ENCODE measurements around the gene ZCWPW1.
A peak's percentile ranks its signal among the peaks of the same experiment; 100 is the strongest.
"Not testable (repeated sequence)": the region's sequence is repeated elsewhere in the genome, so short reads cannot be mapped to it uniquely, and the experiment has no call there.

Gene ZCWPW1

DNA sequence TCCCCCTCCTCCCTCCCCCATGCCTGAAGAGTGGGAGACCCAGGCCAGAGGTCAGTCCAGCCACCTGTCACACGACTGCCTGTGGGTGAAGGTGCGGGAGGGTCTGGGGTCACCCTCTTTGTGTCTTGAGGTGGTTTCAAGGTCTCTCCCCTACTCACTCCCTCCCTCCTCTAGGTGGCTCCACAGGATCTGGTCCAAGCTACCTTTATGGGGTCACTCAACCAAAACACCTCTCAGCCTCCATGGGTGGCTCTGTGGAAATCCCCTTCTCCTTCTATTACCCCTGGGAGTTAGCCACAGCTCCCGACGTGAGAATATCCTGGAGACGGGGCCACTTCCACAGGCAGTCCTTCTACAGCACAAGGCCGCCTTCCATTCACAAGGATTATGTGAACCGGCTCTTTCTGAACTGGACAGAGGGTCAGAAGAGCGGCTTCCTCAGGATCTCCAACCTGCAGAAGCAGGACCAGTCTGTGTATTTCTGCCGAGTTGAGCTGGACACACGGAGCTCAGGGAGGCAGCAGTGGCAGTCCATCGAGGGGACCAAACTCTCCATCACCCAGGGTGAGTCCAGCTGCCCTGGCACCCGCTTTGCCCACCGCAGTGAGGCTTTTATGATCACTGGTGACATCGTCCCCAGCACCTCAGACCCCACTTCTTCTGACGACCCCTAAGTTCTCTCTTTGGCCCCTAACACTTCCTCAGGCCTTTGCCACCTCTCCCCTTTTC is 54.5 kb downstream of the ZCWPW1 start:
- not testable (repeated sequence) for DNase-seq (ENCODE audit: low read depth in 2 of 2, low spot score in 1 of 2)

DNA sequence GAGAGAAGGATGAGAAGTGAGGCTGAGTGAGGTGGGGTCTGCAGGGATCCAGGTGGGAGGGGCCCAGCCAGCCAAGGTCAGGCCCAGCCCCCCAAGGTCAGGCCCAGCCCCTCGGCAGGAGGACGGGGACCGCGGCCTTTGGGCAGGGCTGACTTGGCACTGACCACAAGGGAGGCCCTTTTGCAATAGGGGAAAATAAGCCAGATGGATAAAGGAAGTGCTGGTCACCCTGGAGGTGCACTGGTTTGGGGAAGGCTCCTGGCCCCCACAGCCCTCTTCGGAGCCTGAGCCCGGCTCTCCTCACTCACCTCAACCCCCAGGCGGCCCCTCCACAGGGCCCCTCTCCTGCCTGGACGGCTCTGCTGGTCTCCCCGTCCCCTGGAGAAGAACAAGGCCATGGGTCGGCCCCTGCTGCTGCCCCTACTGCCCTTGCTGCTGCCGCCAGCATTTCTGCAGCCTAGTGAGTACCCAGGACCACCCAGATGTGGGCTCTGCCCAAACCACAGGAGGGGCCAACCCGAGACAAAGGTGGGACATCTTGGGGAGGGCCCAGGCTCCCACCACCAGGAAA is 55.2 kb downstream of the ZCWPW1 start, which contains the start of gene PILRA:
TSS of gene PILRA (plus strand) at position 227 of the 571 bp plus-strand sequence. CDS start at position 397, 170 bp downstream.
- no peak for DNase-seq (ENCODE audit: low read depth in 2 of 2, low spot score in 1 of 2)

DNA sequence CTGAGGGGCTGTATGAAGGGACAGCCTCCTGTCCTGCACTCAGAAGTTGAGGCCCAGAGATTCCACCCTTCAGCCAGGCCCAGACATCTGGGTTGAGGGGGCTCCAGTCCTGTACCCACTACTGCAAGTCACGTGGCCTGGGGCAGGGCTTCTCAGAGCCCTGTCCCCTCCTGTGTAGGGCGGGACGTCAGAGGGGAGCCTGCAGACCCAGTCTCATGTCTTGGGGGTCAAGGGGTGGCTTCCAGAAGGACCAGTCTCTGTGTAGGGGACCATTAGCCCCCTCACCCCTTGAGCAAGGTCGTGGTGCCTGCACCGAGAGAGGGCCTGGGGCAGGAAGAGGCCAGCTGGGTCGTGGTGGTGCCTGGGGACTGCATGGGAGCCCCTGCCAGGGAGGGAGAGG is 55.8 kb downstream of the ZCWPW1 start:
- DNase-seq (ENCODE audit: low read depth in 2 of 2, low spot score in 1 of 2) = no peak

DNA sequence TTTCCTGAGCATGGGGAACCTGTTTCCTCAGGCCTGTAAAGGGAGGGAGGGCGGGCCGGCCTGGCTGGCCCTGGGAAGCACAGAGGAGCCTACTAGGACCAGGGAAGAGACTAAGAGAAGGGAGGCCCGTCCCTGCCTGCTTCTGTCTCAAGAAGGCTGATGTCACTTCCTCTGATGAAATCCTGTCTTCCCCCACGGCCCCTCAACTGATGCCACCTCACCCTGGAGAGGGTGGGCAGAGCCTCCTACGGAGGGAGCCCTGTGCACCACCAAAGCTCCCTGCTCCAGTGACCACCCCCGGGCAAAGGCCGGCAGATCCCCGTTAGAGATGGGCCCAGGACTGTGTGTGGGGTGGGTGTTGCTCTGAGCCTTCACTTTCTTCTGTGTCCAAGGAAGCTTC is 56.2 kb downstream of the ZCWPW1 start:
- DNase-seq (ENCODE audit: low read depth in 2 of 2, low spot score in 1 of 2) = no peak

DNA sequence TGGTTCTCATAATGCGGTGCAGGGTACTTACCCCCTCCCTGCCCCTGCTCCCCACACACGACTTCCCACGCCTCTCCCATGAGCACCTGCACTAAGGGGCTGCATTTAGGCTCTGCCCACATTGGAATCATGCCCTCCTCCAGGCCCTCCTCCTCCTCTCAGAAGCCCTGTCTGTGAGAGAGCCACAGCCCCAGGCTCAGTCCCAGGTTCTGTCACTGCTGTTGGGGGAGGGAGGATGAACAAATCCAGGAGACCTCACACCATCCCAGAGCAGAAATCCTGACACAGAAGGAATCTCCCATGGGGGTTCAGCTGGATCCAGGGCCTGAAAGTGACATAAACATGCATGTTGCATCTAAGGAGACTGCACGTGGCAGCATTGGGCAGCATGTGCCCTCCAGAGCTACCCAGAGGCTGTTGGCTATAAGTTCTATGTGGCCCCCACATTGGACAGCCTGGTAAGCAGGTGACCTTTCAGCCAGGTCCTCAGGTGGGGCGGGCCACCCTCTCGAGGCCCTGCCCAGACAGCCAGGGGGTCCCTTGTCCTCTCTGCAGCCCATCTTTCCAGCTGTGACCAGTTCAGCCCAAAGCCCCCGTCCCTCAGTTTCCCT is 56.8 kb downstream of the ZCWPW1 start:
- no peak for DNase-seq (ENCODE audit: low read depth in 2 of 2, low spot score in 1 of 2)

DNA sequence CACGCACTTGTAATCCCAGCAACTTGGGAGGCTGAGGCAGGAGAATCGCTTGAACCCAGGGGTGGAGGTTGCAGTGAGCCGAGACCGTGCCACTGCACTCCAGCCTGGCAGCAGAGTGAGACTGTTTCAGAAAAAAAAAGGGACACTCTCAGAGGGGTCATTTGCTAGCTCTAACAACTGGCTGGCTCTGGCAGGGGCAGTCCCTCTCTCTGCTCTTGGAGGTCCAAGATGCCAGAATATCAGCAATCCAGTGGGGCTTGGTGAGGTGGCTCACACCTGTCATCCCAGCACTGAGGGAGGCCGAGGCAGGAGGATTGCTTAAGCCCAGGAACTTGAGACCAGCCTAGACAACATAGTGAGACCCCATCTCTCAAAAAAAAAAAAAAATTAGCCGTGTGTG is 57.8 kb downstream of the ZCWPW1 start:
- DNase-seq (ENCODE audit: low read depth in 2 of 2, low spot score in 1 of 2) = no peak

DNA sequence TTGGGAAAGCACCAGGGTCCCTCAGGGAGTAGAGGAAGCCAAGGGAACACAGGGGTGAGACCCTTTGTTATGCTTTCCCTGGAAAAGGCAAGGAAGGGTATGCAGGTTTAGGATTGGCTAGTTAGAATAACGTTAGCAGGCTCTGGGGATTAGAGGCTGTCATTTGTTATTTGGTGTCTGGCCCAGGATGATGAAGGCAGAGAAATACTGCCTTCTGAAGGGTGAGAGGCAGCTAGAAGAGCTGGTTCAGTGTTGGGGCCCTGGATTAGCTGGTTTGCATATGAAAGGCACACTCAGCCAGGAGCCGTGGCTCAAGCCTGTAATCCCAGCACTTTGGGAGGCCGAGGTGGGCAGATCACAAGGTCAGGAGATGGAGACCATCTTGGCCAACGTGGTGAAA is 58.2 kb downstream of the ZCWPW1 start:
- DNase-seq (ENCODE audit: low read depth in 2 of 2, low spot score in 1 of 2) = no peak

DNA sequence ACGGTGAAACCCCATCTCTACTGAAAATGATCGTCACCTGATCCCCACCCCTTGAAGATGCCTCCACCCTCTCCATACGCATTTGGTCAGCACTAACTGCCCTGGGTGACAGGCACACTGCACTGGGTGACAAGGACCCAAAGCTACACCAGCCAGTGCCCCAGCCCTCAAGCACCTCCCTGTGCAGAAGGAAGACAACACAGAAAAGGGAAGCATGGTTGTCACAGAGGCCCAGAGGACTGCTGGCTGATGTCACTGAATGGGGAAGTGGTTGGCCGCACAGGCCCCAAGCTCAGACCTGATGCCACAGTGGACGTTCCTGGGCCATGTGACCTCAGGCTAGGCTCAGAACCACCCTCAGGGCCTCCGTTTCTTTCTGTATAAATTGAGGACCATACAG is 59.4 kb downstream of the ZCWPW1 start:
- peak in 1 of 2 donors; percentile 18 for DNase-seq (ENCODE audit: low read depth in 2 of 2, low spot score in 1 of 2)

DNA sequence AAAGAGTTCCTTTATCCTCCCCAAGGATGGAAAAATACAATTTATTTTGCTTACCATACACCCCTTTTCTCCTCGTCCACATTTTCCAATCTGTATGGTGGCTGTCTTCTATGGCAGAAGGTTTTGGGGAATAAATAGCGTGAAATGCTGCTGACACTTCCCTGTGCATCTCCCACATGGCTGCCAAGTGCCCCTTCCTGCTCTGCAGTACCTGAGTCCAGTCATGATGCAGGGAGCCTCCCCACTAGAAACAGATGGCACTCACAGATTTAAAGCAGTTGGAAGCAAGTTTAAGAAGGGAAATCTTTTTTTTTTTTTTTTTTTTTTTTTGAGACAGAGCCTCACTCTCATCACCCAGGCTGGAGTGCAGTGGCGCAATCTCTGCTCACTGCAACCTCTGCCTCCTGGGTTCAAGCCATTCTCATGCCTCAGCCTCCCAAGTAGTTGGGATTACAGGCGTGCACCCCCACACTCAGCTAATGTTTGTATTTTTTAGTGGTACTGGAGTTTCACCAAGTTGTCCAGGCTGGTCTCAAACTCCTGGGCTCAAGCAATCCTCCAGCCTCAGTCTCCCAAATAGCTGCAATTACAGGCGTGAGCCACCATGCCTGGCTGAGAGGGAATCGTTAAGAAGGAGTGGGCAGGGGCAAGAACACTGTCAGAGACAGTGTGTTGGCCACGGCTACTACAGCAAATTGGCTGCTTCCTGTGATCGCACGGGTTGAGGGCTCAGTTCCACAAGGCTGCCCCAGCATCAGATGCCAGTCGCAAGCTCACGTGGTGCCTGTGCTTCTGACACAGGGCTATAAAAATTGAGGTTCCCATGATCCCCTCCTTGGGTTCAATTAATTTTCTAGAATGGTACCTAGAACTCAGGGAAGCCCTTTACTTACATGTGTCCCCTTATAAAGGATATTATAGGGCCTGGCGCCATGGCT is 60.6 kb downstream of the ZCWPW1 start:
- no peak for DNase-seq (ENCODE audit: low read depth in 2 of 2, low spot score in 1 of 2)

DNA sequence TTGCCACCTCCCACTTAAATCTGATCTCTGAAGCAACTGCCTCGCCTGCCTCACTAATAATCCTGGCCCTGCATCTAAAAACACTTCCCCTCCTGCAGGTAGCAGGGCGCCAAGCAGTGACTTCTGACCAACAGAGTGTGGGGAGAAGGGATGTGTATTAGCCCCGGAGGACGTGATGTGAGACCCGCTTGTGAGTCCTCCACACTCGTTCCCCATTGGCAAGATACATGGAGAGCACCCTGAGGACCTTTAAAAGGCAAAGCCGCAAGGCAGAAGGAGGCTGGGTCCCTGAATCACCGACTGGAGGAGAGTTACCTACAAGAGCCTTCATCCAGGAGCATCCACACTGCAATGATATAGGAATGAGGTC is 61.3 kb downstream of the ZCWPW1 start:
- no peak for DNase-seq (ENCODE audit: low read depth in 2 of 2, low spot score in 1 of 2)

DNA sequence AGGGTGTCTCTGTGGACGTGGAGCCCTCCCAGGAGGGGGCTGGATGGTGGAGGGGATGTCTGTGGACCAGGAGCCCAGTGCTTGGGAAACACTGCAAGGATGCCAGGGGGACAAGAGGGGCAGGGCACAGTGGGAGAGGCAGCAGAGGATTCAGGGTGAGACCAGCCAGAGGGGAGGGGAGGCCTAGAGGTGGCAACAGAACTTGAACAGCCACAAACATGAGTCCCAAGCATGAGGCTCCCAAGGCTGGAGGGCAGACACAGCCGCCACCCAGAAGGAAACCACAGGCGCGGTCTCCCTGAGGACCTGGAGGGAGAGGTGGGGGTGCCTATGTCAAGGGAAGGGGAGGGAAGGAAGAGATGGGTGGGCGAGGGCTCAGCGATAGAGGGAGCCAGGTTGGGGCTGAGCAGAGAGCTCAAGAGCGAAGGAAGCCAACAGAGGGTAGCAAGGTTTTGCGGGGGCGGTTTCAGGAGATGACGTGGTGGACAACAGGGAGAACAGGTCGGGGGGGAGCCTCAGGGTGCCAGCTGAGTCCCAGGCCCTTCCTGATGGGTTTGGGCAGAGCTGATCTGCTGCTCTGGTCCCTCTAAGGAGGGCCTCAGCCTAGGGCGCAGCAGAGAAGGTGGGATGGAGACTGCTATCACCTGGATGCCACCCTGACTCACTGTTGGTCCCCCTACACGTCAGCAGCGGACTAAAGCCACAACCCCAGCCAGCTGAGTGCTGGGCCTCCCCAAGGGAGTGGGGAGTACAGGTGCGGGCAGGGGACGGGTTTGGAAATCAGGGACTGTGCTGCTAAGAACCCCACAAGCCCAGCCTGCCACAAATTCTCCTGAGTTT is 61.9 kb downstream of the ZCWPW1 start:
- no peak for DNase-seq (ENCODE audit: low read depth in 2 of 2, low spot score in 1 of 2)

DNA sequence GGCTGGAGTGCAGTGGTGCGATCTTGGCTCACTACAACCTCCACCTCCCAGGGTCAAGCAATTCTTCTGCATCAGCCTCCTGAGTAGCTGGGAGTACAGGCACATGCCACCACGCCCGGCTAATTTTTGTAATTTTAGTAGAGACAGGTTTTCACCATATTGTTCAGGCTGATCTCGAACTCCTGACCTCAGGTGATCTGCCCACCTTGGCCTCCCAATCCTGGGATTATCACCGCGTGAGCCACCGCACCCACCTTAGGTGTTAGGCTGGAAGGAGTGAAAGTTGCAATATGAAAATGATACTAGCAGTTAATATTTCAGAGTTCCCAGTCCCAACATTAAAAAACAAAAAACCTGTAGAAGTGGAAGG is 62.5 kb downstream of the ZCWPW1 start:
- DNase-seq (ENCODE audit: low read depth in 2 of 2, low spot score in 1 of 2) = not testable (repeated sequence)

DNA sequence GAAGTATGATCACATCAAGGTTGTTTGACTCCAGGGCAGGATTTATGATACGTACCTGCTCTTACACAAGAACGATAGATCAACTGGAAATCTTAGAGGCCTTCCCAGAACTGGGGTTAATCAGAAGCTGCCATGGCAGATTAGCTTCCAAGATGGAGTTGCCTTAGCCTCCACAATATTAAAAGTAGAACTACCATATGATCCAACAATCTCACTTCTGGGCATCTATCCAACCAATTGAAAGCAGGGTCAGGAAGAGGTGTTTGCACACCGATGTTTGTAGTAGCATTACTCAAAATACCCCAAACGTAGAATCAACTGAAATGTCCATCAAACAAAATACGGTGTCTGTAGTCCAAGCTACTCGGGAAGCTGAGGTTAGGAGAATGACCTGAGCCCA is 64.0 kb downstream of the ZCWPW1 start:
- DNase-seq (ENCODE audit: low read depth in 2 of 2, low spot score in 1 of 2) = no peak

DNA sequence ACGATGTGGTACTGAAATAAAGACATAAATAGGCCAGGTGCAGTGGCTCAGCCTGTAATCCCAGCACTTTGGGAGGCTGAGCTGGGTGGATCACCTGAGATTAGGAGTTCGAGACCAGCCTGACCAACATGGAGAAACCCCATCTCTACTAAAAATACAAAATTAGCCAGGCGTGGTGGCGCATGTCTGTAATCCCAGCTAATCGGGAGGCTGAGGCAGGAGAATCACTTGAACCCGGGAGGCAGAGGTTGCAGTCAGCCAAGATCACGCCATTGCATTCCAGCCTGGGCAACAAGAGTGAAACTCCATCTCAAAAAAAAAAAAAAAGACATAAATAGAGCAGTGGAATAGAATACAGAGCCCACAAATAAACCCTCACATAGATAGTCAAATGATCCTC is 64.7 kb downstream of the ZCWPW1 start:
- not testable (repeated sequence) for DNase-seq (ENCODE audit: low read depth in 2 of 2, low spot score in 1 of 2)

DNA sequence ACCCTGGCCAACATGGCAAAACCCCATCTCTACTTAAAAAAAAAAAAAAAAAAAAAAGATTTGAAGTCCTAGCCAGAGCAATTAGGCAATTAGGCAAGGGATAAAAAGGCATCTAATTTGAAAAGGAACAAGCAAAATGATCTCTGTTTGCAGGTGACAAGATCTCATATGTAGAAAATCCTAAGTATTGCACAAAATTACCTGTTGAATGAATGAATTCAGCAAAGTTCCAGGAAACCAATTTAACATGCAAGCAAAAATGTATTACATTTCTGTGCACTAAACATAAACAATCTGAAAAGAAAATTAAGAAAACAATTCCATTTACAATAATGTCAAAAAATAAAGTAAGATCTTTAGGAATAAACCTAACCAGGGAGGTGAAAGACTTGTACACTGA is 65.4 kb downstream of the ZCWPW1 start:
- DNase-seq (ENCODE audit: low read depth in 2 of 2, low spot score in 1 of 2) = no peak

DNA sequence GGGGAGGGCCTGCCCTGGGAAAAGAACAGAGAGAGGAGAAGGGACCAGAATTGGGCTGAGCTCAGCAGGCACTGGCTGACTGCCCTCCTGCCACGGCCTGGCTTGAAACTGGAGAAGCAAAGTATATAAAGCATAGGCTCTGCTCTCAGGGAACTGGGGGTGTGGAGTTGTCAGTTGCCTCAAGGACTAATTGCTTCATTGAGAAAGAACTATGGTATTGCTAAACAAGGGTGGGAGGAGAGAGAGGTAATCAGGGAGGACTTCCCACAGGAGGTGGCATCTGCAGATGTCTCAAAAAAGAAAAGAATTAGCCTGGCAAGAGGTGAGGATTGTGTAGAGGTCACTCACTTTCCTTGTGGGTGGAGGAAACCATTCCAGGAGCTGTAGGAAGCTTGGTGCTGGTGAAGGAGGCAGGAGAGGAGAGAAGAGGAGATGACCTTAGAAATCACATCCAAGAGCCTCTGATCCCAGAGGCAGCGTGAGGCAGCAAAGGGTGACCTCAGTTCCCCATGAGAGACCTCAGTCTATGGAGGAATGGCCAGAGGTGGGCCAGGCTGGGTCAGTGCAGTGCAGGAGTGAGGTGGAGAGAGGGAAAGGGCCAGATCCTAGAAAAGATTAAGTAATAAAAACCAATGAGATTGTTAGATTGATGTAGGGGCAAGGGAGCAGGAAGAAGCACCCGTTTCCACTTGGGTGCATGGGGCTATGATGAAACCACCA is 68.2 kb downstream of the ZCWPW1 start:
- no peak for DNase-seq (ENCODE audit: low read depth in 2 of 2, low spot score in 1 of 2)

DNA sequence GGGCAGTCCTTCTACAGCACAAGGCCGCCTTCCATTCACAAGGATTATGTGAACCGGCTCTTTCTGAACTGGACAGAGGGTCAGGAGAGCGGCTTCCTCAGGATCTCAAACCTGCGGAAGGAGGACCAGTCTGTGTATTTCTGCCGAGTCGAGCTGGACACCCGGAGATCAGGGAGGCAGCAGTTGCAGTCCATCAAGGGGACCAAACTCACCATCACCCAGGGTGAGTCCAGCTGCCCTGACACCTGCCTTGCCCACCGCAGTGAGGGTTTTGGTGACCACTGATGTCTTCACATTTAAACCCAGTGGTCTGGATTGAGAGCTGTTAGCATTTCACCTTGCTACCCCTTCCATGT is 69.7 kb downstream of the ZCWPW1 start:
- no peak for DNase-seq (ENCODE audit: low read depth in 2 of 2, low spot score in 1 of 2)

DNA sequence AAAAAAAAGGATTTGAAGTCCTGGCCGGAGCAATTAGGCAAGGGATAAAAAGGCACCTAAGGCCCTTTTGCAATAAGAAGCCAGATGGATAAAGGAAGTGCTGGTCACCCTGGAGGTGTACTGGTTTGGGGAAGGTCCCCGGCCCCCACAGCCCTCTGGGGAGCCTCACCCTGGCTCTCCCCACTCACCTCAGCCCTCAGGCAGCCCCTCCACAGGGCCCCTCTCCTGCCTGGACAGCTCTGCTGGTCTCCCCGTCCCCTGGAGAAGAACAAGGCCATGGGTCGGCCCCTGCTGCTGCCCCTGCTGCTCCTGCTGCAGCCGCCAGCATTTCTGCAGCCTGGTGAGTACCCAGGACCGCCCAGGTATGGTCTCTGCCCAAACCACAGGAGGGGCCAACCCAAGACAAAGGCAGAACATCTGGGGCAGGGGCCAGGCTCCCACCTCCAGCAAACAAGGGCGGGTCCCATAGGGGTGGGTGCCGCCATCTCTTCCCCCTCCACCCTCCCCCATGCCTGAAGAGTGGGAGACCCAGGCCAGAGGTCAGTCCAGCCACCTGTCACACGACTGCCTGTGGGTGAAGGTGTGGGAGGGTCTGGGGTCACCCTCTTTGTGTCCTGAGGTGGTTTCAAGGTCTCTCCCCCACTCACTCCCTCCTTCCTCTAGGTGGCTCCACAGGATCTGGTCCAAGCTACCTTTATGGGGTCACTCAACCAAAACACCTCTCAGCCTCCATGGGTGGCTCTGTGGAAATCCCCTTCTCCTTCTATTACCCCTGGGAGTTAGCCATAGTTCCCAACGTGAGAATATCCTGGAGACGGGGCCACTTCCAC is 70.3 kb downstream of the ZCWPW1 start, which contains the start of gene PILRB:
TSS of gene PILRB (plus strand) at position 91 of the 830 bp plus-strand sequence. CDS start at position 277, 186 bp downstream.
- no peak for DNase-seq (ENCODE audit: low read depth in 2 of 2, low spot score in 1 of 2)

DNA sequence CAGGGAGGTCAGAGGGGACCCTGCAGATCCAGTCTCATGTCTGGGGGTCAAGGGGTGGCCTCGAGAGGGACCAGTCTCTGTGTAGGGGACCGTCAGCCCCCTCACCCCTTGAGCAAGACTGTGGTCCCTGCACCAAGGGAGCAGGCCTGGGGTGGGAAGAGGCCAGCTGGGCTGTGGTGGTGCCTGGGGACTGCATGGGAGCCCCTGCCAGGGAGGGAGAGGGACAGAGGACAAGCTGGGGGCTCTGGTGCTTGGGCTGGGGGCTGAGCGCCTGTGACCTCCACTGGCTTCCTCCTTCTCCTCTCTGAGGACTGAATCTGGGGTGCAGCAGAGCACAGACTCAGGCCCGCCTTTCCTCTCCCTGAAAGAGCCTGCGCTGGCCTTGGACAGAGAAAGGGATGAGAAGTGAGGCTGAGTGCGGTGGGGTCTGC is 71.4 kb downstream of the ZCWPW1 start:
- DNase-seq (ENCODE audit: low read depth in 2 of 2, low spot score in 1 of 2) = no peak

Data from stimulated activated CD8-positive, alpha-beta memory T cell treated with anti-CD3 and anti-CD28 coated beads, Interleukin-4, amount 100 ng/mL, for 1 hour (primary cell).